NCI-H2171 treated with DMSO at 0.1 percent for 48 hours (cell line): Measurements from ENCODE around the gene ZDHHC6.
"Not testable (repeated sequence)": the region's sequence is repeated elsewhere in the genome, so short reads cannot be mapped to it uniquely, and the experiment has no call there.

Experiments used
- DNase-seq: peaks from one replicate; lab custom pipeline; 2025; lab: John Stamatoyannopoulos, UW

ZDHHC6 gene

GRCh38 chr10:112390125-112390703 is 56.5 kb downstream of the ZDHHC6 start:
- no peak for DNase-seq

GRCh38 chr10:112389271-112389822 is 57.4 kb downstream of the ZDHHC6 start:
- no peak for DNase-seq

- no peak for DNase-seq
These were observed 58.2 kb downstream of the ZDHHC6 start for GRCh38 chr10:112388548-112388947.

- not testable (repeated sequence) for DNase-seq
These were observed 58.7 kb downstream of the ZDHHC6 start for GRCh38 chr10:112388056-112388455.

- no peak for DNase-seq
These were observed 61.5 kb downstream of the ZDHHC6 start for GRCh38 chr10:112385201-112385600.

- no peak for DNase-seq
These were observed 62.6 kb downstream of the ZDHHC6 start for GRCh38 chr10:112384141-112384540.

GRCh38 chr10:112383325-112383724 is 63.4 kb downstream of the ZDHHC6 start:
- DNase-seq = no peak

GRCh38 chr10:112382515-112383235 is 64.0 kb downstream of the ZDHHC6 start:
- DNase-seq = no peak
